Measurements from ENCODE around the gene RIC3.

RIC3 gene

DNA sequence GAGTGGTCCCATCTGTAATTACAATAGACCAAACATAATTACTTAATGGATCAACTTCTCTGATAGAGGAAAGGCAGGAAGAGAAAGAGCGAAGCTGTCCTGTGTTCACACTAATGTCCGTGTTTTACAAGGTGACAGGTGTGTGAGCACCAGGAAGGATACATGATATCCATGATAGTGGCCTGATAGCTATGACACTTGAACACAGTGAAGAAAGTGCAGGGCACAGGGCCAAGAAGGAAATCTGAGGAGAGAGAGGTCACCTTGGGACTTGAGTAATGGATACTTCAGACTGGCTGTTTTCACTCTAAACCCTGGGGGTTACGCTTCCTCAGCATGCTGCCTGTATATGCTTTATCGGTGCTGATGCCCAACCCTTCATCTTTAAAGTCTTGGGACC, 58.4 kb downstream of the RIC3 start:
- ChIA-PET CTCF (interaction anchor here (1.2 to 6.7 kb wide), 3 partner anchors 11 to 104 kb away, joined by 3 to 80 read pairs (median 15); no protein-coding TSS in a partner anchor), POLR2A (no interaction called here)
- no peak overlapping the region for H3K4me3 ChIP-seq (ENCODE audit: low read depth, low read length)
- no peak for DNase-seq (ENCODE audit: low read depth, low spot score)
- TF ChIP-seq CTCF (IDR thresholded peaks at IDR 0.05; ENCODE audit: insufficient read depth, low read length, missing control alignments) = no peak

- H3K4me3 ChIP-seq (ENCODE audit: low read depth, low read length) = no peak overlapping the region
- ChIA-PET CTCF (interaction anchor here (0.7 to 6.7 kb wide), 4 partner anchors 10 to 1012 kb away, joined by 3 to 80 read pairs (median 9); no protein-coding TSS in a partner anchor), POLR2A (no interaction called here)
- no peak for TF ChIP-seq CTCF (IDR thresholded peaks at IDR 0.05; ENCODE audit: insufficient read depth, low read length, missing control alignments)
- DNase-seq (ENCODE audit: low read depth, low spot score) = no peak
Observed at GRCh38 chr11:8109675-8110074, 59.1 kb downstream of the RIC3 start.

- no peak overlapping the region for H3K4me3 ChIP-seq (ENCODE audit: low read depth, low read length)
- DNase-seq (ENCODE audit: low read depth, low spot score) = no peak
- ChIA-PET POLR2A (interaction anchor here (0.9 kb wide), 1 partner anchor 12 kb away, joined by 3 read pairs; no protein-coding TSS in a partner anchor), CTCF (interaction anchor here (1.1 to 6.7 kb wide), 4 partner anchors 9 to 102 kb away, joined by 3 to 80 read pairs (median 12); no protein-coding TSS in a partner anchor)
- no peak for TF ChIP-seq CTCF (IDR thresholded peaks at IDR 0.05; ENCODE audit: insufficient read depth, low read length, missing control alignments)
Observed at GRCh38 chr11:8108421-8108820, 60.4 kb downstream of the RIC3 start.

DNA sequence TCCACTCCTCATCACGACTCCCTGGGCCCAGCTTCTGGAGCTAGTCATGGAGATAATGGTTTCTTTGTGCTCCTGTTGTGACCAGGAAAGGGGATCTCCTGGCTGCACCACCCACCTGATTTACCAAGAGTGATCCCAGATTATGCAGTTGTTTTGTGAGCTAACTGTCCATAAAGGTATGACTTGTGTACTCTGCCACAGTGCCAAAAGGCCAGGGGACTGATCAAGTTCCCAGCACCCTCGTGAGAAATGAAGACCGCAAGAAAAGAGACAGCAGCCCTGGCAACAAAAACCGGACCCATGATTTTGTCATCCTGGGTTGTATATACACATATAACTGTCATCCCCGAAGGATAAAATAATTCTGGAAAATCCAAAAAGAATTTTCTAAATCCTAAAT, 61.2 kb downstream of the RIC3 start:
- no peak for TF ChIP-seq CTCF (IDR thresholded peaks at IDR 0.05; ENCODE audit: insufficient read depth, low read length, missing control alignments)
- CTCF ChIA-PET = interaction anchor here (0.7 to 6.7 kb wide), 6 partner anchors 8 to 102 kb away, joined by 3 to 80 read pairs (median 8); no protein-coding TSS in a partner anchor
- no peak for DNase-seq (ENCODE audit: low read depth, low spot score)
- POLR2A ChIA-PET = no interaction called here
- H3K4me3 ChIP-seq (ENCODE audit: low read depth, low read length) = no peak overlapping the region

DNA sequence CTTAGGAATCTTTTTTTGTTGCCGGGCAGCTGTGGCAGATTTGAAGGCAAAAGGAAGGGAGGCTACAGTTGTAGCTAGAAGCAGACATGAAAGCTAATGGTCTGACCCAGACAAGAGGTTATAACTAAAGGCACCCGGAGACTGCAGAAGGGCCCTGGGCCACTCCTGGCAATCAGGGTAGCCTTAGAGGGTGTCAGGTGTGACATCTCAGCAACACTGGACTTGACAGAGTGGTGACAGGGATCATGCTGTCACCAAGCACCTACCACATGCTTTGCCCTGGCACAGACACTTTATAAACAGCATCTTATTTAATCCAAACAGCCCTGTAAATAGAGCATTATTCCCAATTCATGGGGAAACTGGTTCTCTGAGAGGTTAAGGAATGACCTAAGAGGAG, 62.1 kb downstream of the RIC3 start:
- no peak overlapping the region for H3K4me3 ChIP-seq (ENCODE audit: low read depth, low read length)
- POLR2A ChIA-PET = no interaction called here
- CTCF ChIA-PET = interaction anchor here (0.7 to 6.7 kb wide), 4 partner anchors 7 to 100 kb away, joined by 3 to 80 read pairs (median 8); no protein-coding TSS in a partner anchor
- no peak for DNase-seq (ENCODE audit: low read depth, low spot score)
- TF ChIP-seq CTCF (IDR thresholded peaks at IDR 0.05; ENCODE audit: insufficient read depth, low read length, missing control alignments) = no peak

DNA sequence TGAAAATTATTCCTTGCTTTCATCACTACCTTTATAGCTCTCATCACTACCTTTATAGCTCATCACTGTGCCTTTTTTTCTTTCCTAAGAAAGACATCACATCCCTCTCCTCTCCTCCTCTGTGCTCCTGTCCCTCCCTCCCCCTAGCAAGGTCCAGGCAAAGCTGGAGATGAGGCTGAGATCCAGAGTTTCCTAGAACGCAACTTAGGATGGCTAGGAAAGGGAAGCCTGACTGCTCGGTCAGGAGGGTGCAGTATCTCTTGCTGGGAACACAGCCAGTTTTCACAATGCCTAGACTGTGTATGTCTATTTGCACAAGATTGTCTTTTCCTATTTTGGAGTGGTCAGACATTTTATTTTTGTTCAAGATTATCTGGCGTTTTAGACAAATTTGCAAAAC, 63.2 kb downstream of the RIC3 start:
- CTCF ChIA-PET = interaction anchor here (4.1 to 22.7 kb wide), 3 partner anchors 20 to 100 kb away, joined by 25 to 1552 read pairs (median 445); partner anchors contain the start of gene TUB
- no peak for DNase-seq (ENCODE audit: low read depth, low spot score)
- POLR2A ChIA-PET = no interaction called here
- no peak for TF ChIP-seq CTCF (IDR thresholded peaks at IDR 0.05; ENCODE audit: insufficient read depth, low read length, missing control alignments)
- H3K4me3 ChIP-seq (ENCODE audit: low read depth, low read length) = no peak overlapping the region
